Astrocyte of the hippocampus (primary cell): Measurements from ENCODE around the gene ZNF277.

ENCODE experiments used
- DNase-seq: peaks from one replicate; pipeline ENCODE4 v3.0.0; 2011; ENCODE audit warnings: low read depth, low spot score

The ZNF277 gene

GRCh38 chr7:112350585-112350984 is 144.1 kb downstream of the ZNF277 start:
- no peak for DNase-seq

GRCh38 chr7:112356596-112356995 is 150.1 kb downstream of the ZNF277 start:
- DNase-seq: no peak

- no peak for DNase-seq
These were observed 150.6 kb downstream of the ZNF277 start for GRCh38 chr7:112357136-112357535.

- no peak for DNase-seq
These were observed 152.0 kb downstream of the ZNF277 start for GRCh38 chr7:112358513-112358912.

GRCh38 chr7:112359086-112359485 is 152.6 kb downstream of the ZNF277 start:
- DNase-seq: no peak

- DNase-seq: no peak
These were observed 154.2 kb downstream of the ZNF277 start for GRCh38 chr7:112360681-112361080.

- DNase-seq: no peak
These were observed 154.7 kb downstream of the ZNF277 start for GRCh38 chr7:112361154-112361553.

- peak; percentile 66 for DNase-seq
These were observed 155.7 kb downstream of the ZNF277 start for GRCh38 chr7:112362053-112362650.

- peak; percentile 89 for DNase-seq
These were observed 156.2 kb downstream of the ZNF277 start for GRCh38 chr7:112362731-112363131.

GRCh38 chr7:112364388-112364787 is 157.9 kb downstream of the ZNF277 start:
- DNase-seq: no peak

- DNase-seq: no peak
These were observed 159.1 kb downstream of the ZNF277 start for GRCh38 chr7:112365551-112365950.

- DNase-seq: no peak
These were observed 160.4 kb downstream of the ZNF277 start for GRCh38 chr7:112366886-112367285.

- DNase-seq: peak; percentile 26
These were observed 163.9 kb downstream of the ZNF277 start for GRCh38 chr7:112370436-112370835.

- no peak for DNase-seq
These were observed 165.2 kb downstream of the ZNF277 start for GRCh38 chr7:112371701-112372100.

GRCh38 chr7:112372101-112372500 is 165.6 kb downstream of the ZNF277 start:
- no peak for DNase-seq

- no peak for DNase-seq
These were observed 171.1 kb downstream of the ZNF277 start for GRCh38 chr7:112377593-112377992.

GRCh38 chr7:112381311-112382091 is 175.0 kb downstream of the ZNF277 start:
- DNase-seq: no peak

GRCh38 chr7:112383671-112384417 is 177.3 kb downstream of the ZNF277 start:
- DNase-seq: peak; percentile 30

GRCh38 chr7:112385516-112385915 is 179.0 kb downstream of the ZNF277 start:
- no peak for DNase-seq

GRCh38 chr7:112386619-112387018 is 180.1 kb downstream of the ZNF277 start:
- no peak for DNase-seq

- DNase-seq: no peak
These were observed 183.7 kb downstream of the ZNF277 start for GRCh38 chr7:112390167-112390566.

- DNase-seq: peak; percentile 75
These were observed 184.8 kb downstream of the ZNF277 start for GRCh38 chr7:112391079-112391821.
